Aorta (tissue), 5 donors: ENCODE results near the gene VWA8. TPM values are rescaled to one million over a fixed set of nuclear protein-coding genes. Genes with fewer than 3 reads are reported as not detected.
A peak's percentile ranks its signal among the peaks of the same experiment; 100 is the strongest.
"Not testable (repeated sequence)": the region's sequence is repeated elsewhere in the genome, so short reads cannot be mapped to it uniquely, and the experiment has no call there.

ENCODE experiments used
- ATAC-seq: fragments of 200-7000 bp; cut with Tn5 transposase; one replicate; pipeline ENCODE4 v1.9.1; 2022; ENCODE audit warnings: moderate library complexity; ENCODE audit not compliant: low FRiP score
- DNase-seq, 2 donors: peaks; one replicate each; pipeline ENCODE4 v3.0.0-alpha.2; 2020
- H3K27ac ChIP-seq, 2 donors: one replicate each; pipeline ENCODE4 v1.5.1; 2013; ENCODE audit warnings: low read length in 2 of 2, mild to moderate bottlenecking in 2 of 2, moderate library complexity in 2 of 2, control low read depth in 1 of 2, inconsistent platforms in 1 of 2, low read depth in 1 of 2
- H3K27me3 ChIP-seq, 2 donors: one replicate each; pipeline ENCODE4 v1.6.1; 2013; ENCODE audit warnings: control low read depth in 1 of 2, low read length in 1 of 2, mild to moderate bottlenecking in 1 of 2, moderate library complexity in 1 of 2; ENCODE audit not compliant: insufficient read depth in 2 of 2, control insufficient read depth in 1 of 2
- H3K36me3 ChIP-seq, 2 donors: one replicate each; pipeline ENCODE4 v1.6.1; 2013; ENCODE audit warnings: control low read depth in 1 of 2, low read length in 1 of 2, mild to moderate bottlenecking in 1 of 2; ENCODE audit not compliant: insufficient read depth in 2 of 2, control insufficient read depth in 1 of 2
- H3K4me1 ChIP-seq, 2 donors: one replicate each; pipeline ENCODE4 v1.6.1; 2013; ENCODE audit warnings: low read length in 2 of 2, control low read depth in 1 of 2, mild to moderate bottlenecking in 1 of 2, moderate library complexity in 1 of 2; ENCODE audit not compliant: insufficient read depth in 2 of 2, control insufficient read depth in 1 of 2
- H3K4me3 ChIP-seq, 2 donors: one replicate each; pipeline ENCODE4 v1.5.1; 2013; ENCODE audit warnings: low read length in 2 of 2, control low read depth in 1 of 2, mild to moderate bottlenecking in 1 of 2
- H3K9me3 ChIP-seq: one replicate; pipeline ENCODE4 v1.6.1; 2013; ENCODE audit warnings: mild to moderate bottlenecking, low read length; ENCODE audit not compliant: control insufficient read depth
- WGBS, 2 donors: extraction: QIAGEN DNeasy Blood & Tissue Kit; methylation state at CpG; one replicate each; pipeline ENCODE4 v1.1.7; 2013; 5-methylcytosine and 5-hydroxymethylcytosine counted together
- intact Hi-C, 2 donors: fragments of 100-400 bp; cut with DNase I; formaldehyde crosslinking; loops; one replicate each; pipeline versions ENCODE4 v1.14.2 to v1.15.0; 2022
- polyA plus RNA-seq, 2 donors: library from polyadenylated mRNA; stranded (reverse); fragments of 200-250 nt; gene quantifications; one replicate each; pipeline ENCODE4 v1.2.3, GENCODE V29; 2013
- total RNA-seq, 2 donors: library from RNA; stranded (reverse); fragmentation: NEBNext Ultra II Directional; extraction: Animal tissue kit (Norgen Biotek cat#: 25700); gene quantifications; one replicate each; pipeline ENCODE4 v1.2.1, GENCODE V29; 2021
- donor health status: healthy with polysubstance abuse.
- donor health status: Bipolar disorder and iron deficiency.
- donor health status: DM: no; HTN: no; CAD: no.
- donor health status: DM: no; HTN: no; CAD: no.
- donor health status: DM: yes; HTN: yes; CAD: no.

The VWA8 gene
- total and polyA plus RNA-seq, 4 donors: 1.9 to 18.2 (median 9.8) TPM

GRCh38 chr13:41644742-41645141, 316.2 kb downstream of the VWA8 start:
- no peaks in the 10 kb centered on the region for H3K9me3 ChIP-seq
- H3K36me3 ChIP-seq: no peaks in the 10 kb centered on the region
- H3K4me1 ChIP-seq: peaks cover 0 to 3% of the 10 kb centered on the region in 2 donors
- H3K27ac ChIP-seq: no peak overlapping the region
- intact Hi-C loops: loop anchor here (10.0 kb wide), 2 partner anchors 150 to 180 kb away; no protein-coding TSS in a partner anchor
- no peak overlapping the region for H3K4me3 ChIP-seq
- WGBS, 2 donors: 9 to 15% methylated on average over 1 of the region's 1 CpG
- DNase-seq (no peak), ATAC-seq (no peak)
- no peaks in the 10 kb centered on the region for H3K27me3 ChIP-seq

DNA sequence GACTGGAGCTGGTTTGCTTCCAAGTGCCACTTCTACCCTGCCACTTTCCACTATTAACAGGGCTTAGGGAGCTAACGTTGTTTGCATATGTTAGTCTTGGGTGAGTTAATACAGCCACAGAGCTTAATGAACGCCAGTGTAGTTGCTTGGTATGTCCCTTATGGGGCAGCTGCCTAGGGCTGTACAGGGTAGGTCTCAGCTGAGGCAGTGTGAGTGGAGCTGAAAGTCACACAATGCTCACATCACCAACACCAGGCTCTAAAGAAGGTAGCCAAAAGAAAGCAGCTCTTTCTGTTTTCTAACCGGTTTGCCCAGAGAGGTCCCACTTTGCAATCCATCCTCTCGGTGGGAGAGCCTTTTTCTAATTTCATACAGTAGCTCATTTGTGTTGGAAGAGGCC, 317.4 kb downstream of the VWA8 start:
- H3K4me3 ChIP-seq: no peak overlapping the region
- intact Hi-C loops: loop anchor here (10.0 kb wide), 2 partner anchors 149 to 179 kb away; no protein-coding TSS in a partner anchor
- DNase-seq: no peak
- peak overlapping the region in 1 of 2 donors; percentile 59 for H3K27ac ChIP-seq
- no peak for ATAC-seq
- 50 to 58% methylated on average over 4 of the region's 4 CpGs for WGBS, 2 donors
- H3K27me3 ChIP-seq: no peaks in the 10 kb centered on the region
- peaks cover 0 to 3% of the 10 kb centered on the region in 2 donors for H3K4me1 ChIP-seq
- H3K36me3 ChIP-seq: no peaks in the 10 kb centered on the region
- no peaks in the 10 kb centered on the region for H3K9me3 ChIP-seq

DNA sequence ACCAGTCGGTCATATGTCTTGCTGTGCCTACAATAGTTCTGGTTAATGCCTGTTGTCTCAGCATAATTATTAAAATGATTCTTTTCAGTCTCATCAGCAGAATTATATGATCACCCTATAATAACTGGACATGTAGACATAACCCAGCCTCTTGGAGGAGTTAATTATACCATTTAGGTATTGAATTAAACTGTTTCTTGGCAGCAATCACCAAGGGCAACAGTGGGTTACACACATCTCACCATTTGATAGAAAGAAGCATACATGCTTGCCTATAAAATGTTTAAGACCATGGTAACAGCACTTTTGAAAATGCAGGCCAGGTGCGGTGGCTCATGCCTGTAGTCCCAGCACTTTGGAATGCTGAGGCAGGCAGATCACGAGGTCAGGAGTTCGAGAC, 318.9 kb downstream of the VWA8 start:
- no peak for ATAC-seq
- intact Hi-C loops: loop anchor here (10.0 kb wide), 2 partner anchors 147 to 177 kb away; no protein-coding TSS in a partner anchor
- DNase-seq: no peak
- WGBS, 2 donors: 92 to 98% methylated on average over 4 of the region's 4 CpGs
- Histone ChIP-seq H3K4me3 (no peak overlapping the region), H3K27ac (no peak overlapping the region), H3K4me1 (peaks cover 0 to 3% of the 10 kb centered on the region in 2 donors), H3K36me3 (no peaks in the 10 kb centered on the region), H3K27me3 (no peaks in the 10 kb centered on the region), H3K9me3 (no peaks in the 10 kb centered on the region)

DNA sequence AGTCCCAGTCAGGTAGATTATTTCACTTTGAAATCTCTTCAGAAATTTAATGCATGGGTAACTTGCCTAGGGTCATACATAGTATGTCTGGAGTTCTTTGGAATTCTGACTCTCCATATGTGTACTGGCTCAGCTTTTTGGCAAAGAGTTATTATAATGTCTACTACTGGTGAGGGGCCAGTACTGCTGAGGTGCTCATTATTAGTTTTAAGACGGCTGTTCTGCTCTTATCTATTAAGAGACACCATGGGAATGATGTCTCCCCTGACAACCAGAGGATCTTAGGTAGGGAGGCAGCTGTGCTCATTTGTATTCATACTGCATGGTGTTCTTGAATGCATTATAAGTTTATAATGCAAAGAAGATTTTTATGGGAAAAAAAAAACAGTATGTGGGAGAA, 319.5 kb downstream of the VWA8 start:
- no peak overlapping the region for H3K27ac ChIP-seq
- no peak overlapping the region for H3K4me3 ChIP-seq
- ATAC-seq: no peak
- WGBS, 2 donors: 73 to 76% methylated on average over 1 of the region's 1 CpG
- H3K9me3 ChIP-seq: no peaks in the 10 kb centered on the region
- no peaks in the 10 kb centered on the region for H3K27me3 ChIP-seq
- DNase-seq: no peak
- intact Hi-C loops: loop anchor here (10.0 kb wide), 2 partner anchors 147 to 177 kb away; no protein-coding TSS in a partner anchor
- no peaks in the 10 kb centered on the region for H3K36me3 ChIP-seq
- H3K4me1 ChIP-seq: peaks cover 0 to 3% of the 10 kb centered on the region in 2 donors

GRCh38 chr13:41639955-41640780, 320.7 kb downstream of the VWA8 start:
- Histone ChIP-seq H3K36me3 (no peaks in the 10 kb centered on the region), H3K27ac (no peak overlapping the region), H3K4me1 (no peaks in the 10 kb centered on the region), H3K4me3 (no peak overlapping the region), H3K9me3 (no peaks in the 10 kb centered on the region), H3K27me3 (no peaks in the 10 kb centered on the region)
- intact Hi-C loops: loop anchor here (10.0 kb wide), 2 partner anchors 145 to 175 kb away; no protein-coding TSS in a partner anchor
- DNase-seq: no peak
- WGBS, 2 donors: 57 to 59% methylated on average over 4 of the region's 4 CpGs
- ATAC-seq: peak; percentile 80

- DNase-seq: no peak
- H3K36me3 ChIP-seq: no peaks in the 10 kb centered on the region
- intact Hi-C loops: no loop called here
- H3K27ac ChIP-seq: no peak overlapping the region
- ATAC-seq: no peak
- no peaks in the 10 kb centered on the region for H3K9me3 ChIP-seq
- no peaks in the 10 kb centered on the region for H3K27me3 ChIP-seq
- H3K4me3 ChIP-seq: no peak overlapping the region
- 82 to 95% methylated on average over 7 of the region's 7 CpGs for WGBS, 2 donors
- H3K4me1 ChIP-seq: no peaks in the 10 kb centered on the region
Measured at GRCh38 chr13:41639237-41639904, 321.5 kb downstream of the VWA8 start.

DNA sequence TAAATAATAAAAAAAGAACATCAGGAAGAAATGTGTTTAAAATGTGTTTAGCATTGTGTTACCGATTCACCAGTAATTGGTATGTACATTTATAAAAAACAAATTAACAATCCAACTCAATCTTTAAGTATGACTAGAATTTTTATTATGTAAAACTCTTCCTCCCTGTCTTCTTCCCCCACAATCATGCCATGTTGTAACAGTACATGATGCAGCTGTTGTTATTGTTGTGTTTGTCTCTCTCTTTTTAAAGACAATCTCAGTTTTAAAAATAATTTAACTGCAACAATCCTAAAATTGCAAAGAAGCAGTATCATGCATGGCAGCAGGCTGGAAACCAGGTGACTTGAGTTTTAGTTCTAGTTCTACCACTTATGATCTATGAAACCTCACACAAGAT, 323.3 kb downstream of the VWA8 start:
- Histone ChIP-seq H3K9me3 (no peaks in the 10 kb centered on the region), H3K36me3 (no peaks in the 10 kb centered on the region), H3K27me3 (no peaks in the 10 kb centered on the region), H3K27ac (no peak overlapping the region), H3K4me3 (no peak overlapping the region), H3K4me1 (no peaks in the 10 kb centered on the region)
- no peak for DNase-seq
- intact Hi-C loops: no loop called here
- WGBS, 2 donors: 97 to 98% methylated on average over 1 of the region's 1 CpG
- ATAC-seq: no peak

GRCh38 chr13:41637032-41637431, 323.9 kb downstream of the VWA8 start:
- H3K27ac ChIP-seq, intact Hi-C loops, ATAC-seq, H3K4me1 ChIP-seq, DNase-seq, H3K36me3 ChIP-seq, H3K4me3 ChIP-seq, H3K9me3 ChIP-seq, H3K27me3 ChIP-seq: not testable (repeated sequence)
- 91 to 100% methylated on average over 1 to 5 of the region's 5 CpGs for WGBS, 2 donors
